HG03520 (cell line): ENCODE measurements around the gene SIGLEC1.

Source experiments
- ATAC-seq: cut with Tn5 transposase; IDR thresholded peaks from one replicate; pipeline ENCODE4 v1.9.1; 2021; ENCODE audit warnings: mild to moderate bottlenecking, moderate library complexity; ENCODE audit not compliant: unreplicated experiment

Gene SIGLEC1

DNA sequence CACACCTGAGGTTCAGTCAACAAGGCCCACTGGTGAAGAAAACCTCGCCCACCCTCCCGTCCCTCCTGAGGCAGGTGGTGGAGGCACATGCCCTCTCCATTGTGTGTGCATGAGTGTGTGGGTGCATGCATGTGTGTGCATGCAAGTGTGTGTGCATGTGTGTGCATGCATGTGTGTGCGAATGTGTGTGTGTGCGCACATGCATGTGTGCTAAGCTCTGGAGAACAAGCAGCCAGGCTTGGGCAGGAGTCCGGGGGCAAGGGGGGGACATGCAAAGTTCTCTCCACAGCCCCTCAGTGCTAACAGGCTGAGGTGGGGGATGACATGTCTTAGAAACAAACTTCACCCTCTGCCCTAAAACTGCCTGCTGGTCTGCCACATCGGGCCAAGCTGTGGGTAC, 17.0 kb upstream of the SIGLEC1 start:
- no peak for ATAC-seq

DNA sequence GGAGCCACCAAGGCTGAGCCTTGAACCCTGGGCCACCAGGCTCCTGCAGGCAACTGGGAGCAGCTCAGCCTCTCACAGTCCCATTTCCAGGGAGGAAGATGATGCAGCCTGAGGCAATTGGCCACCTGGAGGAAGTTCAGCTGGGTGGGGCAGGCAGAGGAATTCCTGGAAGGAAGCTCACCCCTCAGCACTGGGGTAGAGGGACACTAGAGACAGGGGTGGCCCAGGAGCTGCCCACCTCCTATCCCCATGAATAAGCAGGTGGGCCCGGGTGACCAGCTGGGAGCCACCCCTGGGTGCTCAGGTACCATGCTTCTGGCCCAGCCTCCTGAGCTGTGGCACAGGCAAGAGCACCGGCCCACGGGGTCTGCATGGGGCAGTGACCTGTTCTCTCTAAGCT, 16.5 kb upstream of the SIGLEC1 start:
- no peak for ATAC-seq

DNA sequence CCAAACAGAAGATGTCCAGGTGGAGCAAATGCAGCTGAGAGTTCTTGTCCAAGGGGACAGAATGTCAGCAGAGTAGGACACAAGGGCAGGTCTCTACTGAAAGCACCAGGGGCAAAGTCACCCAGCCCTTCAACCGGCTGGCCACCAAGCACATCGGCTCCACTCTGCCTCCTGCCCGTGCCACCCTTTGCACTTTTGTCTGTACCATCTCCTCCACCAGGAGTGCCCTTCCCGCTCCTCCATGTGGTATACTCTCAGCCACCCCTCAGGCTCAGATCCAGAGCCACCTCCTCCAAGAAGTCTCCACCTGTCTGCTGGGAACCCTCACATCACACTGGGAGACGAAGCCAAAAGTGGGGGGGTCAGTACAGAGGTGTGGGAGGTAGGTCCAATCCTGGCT, 16.0 kb upstream of the SIGLEC1 start:
- ATAC-seq, result no peak

DNA sequence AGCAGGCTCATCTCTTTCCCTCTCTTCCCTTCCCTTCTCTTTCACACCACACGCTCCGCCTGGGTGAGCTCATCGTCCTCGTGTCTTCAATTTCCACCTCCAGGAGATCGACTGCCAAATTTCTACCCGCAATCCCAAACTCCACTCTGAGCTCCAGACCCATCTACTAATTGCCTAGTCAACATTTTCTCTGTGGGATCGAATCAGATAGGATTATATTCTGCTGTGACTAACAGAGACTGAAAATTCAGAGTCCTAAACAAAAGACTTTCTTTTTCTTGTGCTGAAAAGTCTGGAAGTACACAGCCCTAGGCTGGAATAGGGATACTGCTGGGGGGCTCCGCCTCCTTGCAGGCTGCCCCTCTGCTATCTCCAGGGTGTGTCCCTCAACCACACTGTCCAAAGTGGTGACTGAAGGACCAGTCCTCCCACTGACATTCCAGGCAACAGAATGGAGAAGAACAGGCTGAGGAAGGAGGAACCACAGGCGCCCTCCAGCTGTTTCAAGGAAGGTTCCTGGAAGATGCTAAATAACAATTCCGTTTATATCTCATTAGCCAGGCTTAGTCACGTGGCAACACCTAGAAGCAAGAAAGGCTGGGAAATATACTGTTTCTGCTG, 15.1 kb upstream of the SIGLEC1 start:
- ATAC-seq, result no peak

DNA sequence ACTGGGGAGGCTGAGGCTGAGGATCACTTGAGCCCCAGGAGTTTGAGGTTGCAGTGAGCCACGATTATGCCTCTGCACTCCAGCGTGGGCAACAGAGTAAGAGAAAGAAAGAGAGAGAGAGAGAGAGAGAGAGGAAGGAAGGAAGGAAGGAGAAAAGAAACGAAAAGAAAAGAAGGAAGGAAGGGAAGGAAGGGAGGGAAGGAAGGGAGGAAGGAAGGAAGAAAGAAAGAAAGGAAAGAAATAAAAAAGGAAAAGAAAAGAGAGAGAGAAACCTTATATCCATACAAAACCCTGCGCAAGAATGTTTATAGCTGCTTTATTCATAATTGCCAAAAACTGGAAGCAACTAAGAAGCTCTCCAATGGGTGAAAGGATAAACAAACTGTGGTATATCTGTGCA, 12.0 kb upstream of the SIGLEC1 start:
- ATAC-seq, result no peak

DNA sequence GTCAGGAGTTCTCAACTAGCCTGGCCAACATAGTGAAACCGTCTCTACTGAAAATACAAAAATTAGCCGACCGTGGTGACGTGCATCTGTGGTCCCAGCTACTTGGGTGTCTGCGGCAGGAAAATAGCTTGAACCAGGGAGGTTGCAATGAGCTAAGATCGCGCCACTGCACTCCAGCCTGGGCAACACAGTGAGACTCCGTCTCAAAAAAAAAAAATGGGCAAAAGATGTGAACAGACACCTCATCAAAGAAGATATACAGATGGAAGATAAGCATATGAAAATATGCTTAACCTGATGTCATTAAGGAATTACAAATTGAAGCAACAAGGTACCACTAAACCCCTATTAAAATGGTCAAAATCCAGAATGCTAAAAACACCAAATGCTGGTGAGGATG, 10.9 kb upstream of the SIGLEC1 start:
- ATAC-seq, result no peak

DNA sequence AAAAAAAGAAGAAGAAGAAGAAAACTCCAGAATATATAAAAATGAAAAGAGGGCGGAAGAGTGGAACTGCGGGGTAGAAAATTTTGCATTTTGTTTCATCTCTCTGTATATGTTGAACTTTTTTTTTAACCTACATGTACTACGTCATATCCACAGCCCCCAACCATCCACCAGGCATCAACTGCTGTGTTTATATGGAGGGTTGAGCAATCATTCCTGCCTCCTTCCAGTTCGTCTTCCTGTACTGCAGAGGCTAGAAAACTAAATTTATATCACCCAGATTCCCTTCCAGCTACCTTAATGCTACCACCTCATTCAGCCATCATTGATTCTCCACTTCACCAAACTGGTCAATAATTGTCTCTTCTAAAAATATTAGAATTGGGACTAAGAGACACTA, 9.5 kb upstream of the SIGLEC1 start:
- no peak for ATAC-seq

DNA sequence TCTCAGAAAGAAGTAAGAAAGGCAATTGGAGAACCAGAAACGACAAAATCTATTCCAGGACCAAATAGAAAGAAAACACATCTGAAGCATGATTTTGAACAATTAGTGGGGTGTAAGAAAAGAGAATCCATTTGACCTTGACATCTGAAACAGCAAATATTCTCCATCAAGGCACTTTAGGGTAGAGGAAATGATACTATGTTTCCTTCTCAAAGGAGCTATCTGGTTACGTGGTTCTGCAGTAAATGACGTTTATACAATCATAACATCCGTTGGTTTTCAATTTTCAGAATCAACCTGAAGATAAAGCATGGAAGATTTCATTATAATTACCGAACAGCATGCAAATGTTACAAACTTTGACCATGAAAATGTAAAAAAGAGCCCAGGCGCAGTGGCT, 8.2 kb upstream of the SIGLEC1 start:
- no peak for ATAC-seq

DNA sequence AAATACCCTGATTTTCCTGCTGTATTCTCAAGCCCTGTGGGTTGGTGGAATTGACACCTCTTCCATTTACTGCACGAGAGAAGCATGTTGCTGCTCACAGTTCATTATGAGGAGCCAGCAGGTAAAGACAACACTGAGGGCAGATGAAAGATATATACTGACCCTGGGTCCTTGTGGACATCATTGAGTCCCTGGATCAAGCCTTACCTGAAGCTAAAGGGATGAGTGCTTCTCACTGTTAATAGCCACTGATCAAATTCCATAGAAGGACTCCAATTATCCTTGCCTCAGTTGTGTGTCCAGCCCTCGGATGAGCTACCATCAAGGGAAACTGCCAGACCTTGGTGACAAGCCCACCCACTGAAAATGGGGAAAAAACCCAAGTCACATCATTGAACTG, 7.7 kb upstream of the SIGLEC1 start:
- ATAC-seq, result no peak

DNA sequence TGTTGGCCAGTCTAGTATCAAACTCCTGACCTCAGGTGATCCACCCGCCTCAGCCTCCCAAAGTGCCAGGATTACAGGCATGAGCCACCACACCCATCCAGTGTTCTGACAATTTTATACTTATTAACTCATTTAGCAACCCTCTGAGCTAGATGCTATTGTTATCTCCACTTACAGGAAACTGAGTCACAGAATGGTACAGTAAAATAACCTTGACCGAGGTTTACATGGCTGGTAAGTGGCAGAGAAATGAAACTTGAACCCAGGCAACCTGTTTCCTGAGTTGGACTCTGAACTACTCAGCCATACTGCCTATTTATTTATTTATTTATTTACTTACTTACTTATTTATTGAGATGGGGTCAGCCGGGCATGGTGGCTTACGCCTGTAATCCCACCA, 6.6 kb upstream of the SIGLEC1 start:
- ATAC-seq, result no peak

DNA sequence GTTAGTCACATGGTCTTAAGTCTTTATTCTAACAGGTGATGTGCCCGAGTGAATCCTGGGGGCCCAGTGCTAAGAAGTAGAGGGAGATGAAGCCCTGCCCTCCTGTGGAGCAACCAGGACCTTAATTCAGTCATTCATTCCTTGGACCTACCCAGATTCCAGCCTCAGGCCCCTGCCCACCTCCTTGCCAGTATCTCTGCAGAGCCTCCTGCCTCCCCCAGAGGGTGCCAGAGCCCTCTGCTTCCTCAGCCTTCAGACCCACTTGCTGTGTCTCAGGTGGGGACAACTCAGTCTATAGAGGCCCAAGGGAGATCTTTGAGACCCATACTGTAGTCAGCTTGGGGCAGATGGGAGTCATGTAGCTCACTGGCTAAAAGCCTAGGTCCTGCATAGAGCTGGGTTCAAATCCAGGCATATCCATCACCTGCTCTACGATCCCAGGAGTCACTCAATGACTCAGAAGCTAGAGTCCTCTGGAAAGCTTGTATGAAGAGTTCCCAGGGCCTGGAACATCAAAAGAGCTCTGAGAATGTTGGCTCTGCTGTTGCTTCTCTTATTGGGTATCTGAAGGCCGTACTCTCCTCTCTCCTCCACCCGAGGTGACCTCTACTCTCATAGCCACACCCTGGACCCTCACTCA, 3.9 kb upstream of the SIGLEC1 start:
- no peak for ATAC-seq

DNA sequence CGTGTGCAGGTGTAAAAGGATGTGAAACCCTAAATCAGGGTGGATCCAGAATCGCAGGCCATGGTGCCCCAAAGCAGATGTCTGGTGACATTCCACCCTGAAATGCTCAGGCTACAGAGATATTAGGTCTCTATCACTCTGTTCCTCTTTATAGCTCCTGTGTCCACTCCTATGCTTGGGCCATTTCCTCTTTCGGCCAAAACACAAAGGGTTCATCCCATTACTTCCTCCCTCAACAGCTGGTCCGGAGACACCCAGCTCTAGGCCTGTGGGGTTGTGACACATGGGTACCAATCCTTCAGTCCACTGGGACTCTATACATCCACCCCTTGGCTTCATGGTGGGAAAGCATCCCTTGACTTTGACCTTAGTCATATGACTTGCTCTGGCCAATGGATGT, 1.7 kb upstream of the SIGLEC1 start:
- no peak for ATAC-seq

DNA sequence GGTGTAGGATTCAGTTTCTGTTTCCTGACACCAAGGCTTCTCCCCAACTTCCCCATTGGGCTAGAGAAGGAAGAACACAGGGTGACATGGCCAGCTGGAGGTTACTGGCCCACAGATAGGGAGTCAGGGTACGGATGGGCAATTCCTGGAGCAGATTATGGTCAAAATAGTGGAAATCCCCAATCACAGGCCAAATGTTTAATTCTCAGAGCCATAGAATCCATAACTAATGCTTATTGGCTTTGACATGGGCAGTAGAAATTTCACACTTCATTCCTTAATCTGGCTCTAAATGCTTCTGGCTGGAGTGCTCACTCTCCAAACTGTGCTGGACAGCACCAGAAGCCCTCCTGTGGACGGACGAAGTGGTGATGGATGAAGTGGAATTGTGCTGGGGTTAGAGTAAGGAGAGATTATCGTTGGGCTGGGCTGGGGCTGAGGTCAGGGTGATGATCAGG, 887 bp downstream of the SIGLEC1 start:
- ATAC-seq, result no peak

DNA sequence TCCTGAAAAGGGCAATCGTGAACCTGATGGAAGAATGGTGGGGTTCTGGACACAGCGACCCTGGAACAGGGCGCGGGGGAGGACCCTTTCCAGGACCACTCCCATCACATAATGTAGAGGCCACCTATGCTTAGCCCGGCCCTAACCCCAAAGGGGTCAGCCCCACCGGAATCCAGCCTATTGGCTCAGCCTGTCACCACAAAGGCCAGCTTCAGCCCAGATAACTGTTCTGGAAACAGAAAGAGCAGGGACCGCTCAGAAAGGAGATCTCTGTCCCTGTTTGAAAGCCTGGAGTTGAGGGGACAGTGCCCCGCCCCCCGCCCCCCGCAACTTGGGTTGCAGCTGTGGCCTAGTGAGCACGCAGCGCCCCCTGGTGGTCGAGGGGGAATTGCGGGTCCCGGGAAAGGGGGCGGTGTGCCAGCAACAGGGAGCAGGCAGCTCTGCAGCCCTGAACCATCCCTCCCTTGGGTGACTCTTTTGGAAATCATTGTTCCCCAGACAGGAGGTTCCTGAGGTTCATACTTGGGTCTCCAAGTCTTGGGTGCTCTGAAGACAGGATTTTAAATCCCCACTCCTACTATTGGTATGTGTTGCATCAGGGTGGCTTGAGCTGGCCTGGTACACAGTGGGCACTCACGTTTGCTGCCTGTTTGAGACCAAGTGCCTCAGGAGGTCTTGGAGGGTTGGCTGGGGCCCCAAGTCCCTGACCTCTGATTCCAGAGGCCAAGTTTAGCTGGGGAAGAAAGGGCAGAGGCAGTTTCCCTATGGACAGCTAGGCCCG, 1.5 kb downstream of the SIGLEC1 start:
- no peak for ATAC-seq

DNA sequence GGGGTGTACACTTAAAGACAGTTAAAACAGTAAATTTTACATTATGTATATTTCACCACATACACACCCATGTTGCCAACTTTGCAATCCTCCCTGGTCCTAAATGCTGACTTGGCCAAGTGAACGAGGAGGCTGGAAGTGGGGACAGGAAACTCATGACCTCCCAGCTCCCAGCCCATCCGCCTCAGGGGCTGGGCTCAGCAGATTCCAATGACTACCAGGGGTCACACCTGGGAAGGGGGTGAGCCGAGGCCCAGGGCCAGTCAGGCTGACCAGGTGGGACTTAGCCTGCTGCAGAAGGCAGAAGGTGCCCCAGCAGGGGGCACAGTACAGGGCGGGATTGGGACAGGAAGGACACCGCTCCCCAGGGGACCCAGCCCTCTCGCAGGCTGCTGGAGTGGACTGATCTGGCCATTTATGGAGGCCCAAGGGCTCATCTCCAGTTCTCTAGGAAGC, 2.4 kb downstream of the SIGLEC1 start:
- no peak for ATAC-seq

DNA sequence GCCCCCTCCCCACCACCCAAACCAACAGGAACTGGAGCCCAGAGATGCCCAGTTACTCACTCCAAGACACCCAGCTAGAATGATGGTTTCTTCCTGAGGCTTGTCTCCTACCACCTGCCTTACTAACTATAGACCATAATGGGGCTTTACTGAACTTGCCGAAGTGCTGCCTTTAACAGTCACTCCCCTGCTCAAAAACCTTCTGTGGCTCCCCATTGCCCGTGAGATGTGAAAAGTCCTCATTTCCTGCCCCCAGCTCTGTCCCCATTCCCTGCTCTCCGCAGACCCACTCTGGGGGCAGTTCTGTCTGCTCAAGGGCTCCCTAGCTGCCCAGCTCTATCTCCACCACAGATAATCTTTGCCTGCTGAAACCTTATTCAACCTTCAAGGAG, 4.9 kb downstream of the SIGLEC1 start:
- no peak for ATAC-seq

DNA sequence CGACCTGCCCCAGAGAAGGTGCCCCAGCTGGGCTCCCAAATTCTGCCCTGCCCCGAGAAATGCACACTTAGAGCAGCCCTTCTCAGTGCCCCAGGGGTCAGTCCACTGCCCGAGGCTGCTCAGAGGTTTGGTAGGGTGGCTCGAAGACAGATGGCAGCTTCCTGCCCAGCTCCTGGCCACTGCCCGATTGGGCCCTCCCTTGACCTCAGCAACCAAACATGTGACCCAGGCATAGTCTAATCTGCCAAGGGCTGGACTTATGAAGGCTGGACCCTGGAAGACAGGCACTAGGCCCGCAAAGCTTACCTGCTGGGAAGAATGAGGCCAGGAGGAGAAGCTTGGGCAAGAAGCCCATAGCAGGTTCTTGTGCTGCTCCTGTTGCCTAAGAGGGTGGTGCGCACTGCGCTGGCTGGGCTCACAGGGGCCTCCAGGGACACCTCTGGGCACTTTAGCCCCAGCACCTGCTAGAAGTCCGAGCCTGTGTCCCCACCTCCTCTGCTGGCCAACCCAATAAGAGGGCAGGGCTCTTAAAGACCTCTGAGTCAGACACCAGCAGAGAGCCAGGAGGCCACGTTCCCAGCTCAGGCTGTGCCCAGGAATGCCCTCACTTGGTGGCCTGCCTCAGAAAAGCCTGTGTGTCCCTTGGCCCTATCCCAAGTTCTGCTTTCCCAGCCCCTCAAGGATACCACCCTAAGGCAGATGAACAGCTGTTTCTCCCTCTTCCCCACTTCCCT, 5.5 kb downstream of the SIGLEC1 start:
- no peak for ATAC-seq

DNA sequence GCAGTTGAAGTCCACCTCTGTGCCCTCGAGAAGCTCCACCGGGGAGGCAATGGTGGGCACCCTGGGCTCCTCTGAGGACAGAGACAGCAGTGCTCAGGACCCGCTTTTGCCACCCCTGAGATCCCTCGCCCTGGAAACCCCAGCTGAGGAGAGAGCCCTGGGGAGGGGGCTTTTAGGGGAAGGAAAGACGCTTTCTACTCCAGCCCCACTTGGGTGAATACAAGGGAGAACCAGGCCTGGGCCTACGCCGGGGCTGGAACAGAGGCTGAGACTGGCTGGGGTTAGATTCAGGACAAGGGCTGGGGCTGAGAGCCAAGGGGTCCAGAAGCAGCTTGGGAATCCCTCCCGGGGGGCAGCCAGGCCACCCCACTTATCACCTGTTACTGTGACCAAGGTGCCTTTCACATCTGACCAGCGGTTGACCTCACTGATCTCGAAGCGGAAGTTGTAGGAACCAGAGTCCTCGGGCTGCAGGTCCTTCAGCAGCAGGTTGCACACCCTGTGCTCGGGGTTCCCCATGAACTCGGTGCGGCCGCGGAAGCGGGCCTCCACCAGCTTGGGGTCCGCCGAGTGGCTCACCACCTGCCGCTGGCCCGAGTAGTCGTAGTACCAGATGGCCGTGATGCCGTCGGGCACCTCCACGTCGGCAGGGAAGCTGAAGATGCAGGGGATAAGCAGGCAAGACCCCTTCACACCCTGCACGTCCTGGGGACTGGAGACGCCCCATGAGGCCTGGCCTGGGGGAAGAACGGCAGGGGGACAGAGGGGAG, 6.2 kb downstream of the SIGLEC1 start:
- no peak for ATAC-seq

DNA sequence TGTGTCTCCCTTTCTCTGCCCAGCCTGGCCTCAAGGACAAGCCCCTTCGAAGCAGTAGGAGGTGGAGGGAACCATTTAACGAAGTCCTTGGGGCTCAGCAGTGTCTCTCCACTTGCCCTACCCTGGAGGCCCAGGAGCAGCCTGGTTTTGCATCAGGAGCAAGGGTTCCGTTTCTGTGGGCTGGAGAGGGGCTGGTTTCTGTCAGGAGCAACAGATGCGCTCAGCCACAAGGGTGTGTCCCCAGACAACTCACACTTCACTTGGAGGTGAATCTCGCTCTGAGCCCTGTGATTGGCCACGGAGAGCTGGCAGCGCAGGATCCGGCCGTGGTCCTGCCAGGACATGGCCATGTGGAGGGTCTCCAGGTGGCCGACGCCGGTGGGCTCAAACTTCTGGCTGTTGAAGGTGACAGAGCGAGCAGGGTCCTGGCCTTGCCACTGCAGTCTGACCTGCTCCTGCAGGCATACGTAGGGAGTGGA, 6.9 kb downstream of the SIGLEC1 start:
- no peak for ATAC-seq

DNA sequence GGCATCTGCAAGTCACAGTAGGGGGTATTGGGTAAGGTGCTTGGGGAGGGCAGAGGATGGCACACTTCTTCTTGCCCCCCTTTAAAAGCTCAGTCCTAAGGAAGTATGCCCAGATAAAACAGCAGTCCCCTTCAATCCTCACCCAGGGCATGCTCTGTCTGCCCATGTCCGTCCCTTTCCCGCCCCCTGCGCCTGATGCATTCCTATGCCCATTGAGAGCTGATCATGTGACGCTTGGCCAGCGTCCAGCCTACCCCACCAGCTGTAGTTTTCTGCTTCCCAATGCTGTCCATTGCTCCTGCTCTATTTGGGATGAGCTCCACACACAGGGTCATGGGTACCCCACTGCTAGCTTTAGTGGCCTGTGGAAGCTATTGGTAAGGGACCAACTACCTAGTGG, 8.3 kb downstream of the SIGLEC1 start:
- ATAC-seq, result no peak
